Effector memory CD4-positive, alpha-beta T cell (primary cell): Measurements from ENCODE around the gene KDM4F.
A peak's percentile ranks its signal among the peaks of the same experiment; 100 is the strongest.
"Not testable (repeated sequence)": the region's sequence is repeated elsewhere in the genome, so short reads cannot be mapped to it uniquely, and the experiment has no call there.

ENCODE experiments used
- DNase-seq, 3 donors: peaks; one replicate each; pipeline ENCODE4 v3.0.0-alpha.2; 2020
- H3K27ac ChIP-seq: 2 replicates; pipeline ENCODE4 v1.7.0; 2013; ENCODE audit warnings: mild to moderate bottlenecking, low read length, moderate library complexity; ENCODE audit not compliant: insufficient read depth, poor library complexity, severe bottlenecking
- H3K27me3 ChIP-seq: replicated peaks from 2 replicates; pipeline ENCODE4 v1.7.0; 2013; ENCODE audit warnings: mild to moderate bottlenecking, low read length; ENCODE audit not compliant: insufficient read depth, control insufficient read depth, poor library complexity, severe bottlenecking
- H3K36me3 ChIP-seq: 2 replicates; pipeline ENCODE4 v1.7.0; 2013; ENCODE audit warnings: mild to moderate bottlenecking, low read length, moderate library complexity; ENCODE audit not compliant: control insufficient read depth, insufficient read depth
- H3K4me1 ChIP-seq: 2 replicates; pipeline ENCODE4 v1.7.0; 2013; ENCODE audit warnings: low read length, mild to moderate bottlenecking; ENCODE audit not compliant: control insufficient read depth, insufficient read depth, poor library complexity, severe bottlenecking
- H3K4me3 ChIP-seq: 2 replicates; pipeline ENCODE4 v1.7.0; 2013; ENCODE audit warnings: low read length, low read depth, mild to moderate bottlenecking; ENCODE audit not compliant: insufficient read depth, poor library complexity, severe bottlenecking
- H3K9me3 ChIP-seq: 2 replicates; pipeline ENCODE4 v1.7.0; 2013; ENCODE audit warnings: mild to moderate bottlenecking, low read length, moderate library complexity; ENCODE audit not compliant: control insufficient read depth

Gene KDM4F

GRCh38 chr11:95033051-95033450 lies 16.2 kb upstream of the KDM4F start:
- no peak for DNase-seq
- H3K9me3 ChIP-seq = no peaks in the 10 kb centered on the region
- H3K27me3 ChIP-seq = no peaks in the 10 kb centered on the region

DNA sequence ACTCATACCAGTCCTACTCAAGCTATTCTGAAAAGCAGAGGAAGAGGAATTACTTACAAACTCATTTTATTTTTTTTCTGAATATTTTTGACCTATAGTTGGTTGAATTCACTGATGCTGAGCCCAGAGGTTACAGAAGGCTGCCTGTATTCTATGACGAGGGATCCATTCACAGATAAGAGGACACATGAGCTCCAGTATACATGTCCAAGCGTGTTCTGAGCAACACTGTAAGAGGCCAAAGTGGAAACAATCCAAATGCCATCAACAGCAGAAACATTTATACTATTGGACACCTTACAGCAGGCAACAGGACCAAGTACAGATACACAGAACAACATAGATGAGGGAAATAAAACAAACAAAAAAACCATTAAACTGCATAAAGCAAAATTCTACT lies 13.9 kb upstream of the KDM4F start:
- Histone ChIP-seq H3K27me3 (no peaks in the 10 kb centered on the region), H3K27ac (no peak overlapping the region), H3K36me3 (no peaks in the 10 kb centered on the region), H3K9me3 (no peaks in the 10 kb centered on the region), H3K4me3 (no peak overlapping the region), H3K4me1 (no peaks in the 10 kb centered on the region)
- no peak for DNase-seq

More at GRCh38 chr11:95033051-95033450, 16.2 kb upstream of the KDM4F start:
- no peaks in the 10 kb centered on the region for H3K4me1 ChIP-seq
- H3K4me3 ChIP-seq = no peak overlapping the region
- H3K27ac ChIP-seq = no peak overlapping the region
- no peaks in the 10 kb centered on the region for H3K36me3 ChIP-seq

- not testable (repeated sequence) for H3K27ac ChIP-seq, H3K27me3 ChIP-seq, DNase-seq, H3K9me3 ChIP-seq, H3K4me1 ChIP-seq, H3K36me3 ChIP-seq
- peak overlapping the region; percentile 17 for H3K4me3 ChIP-seq
These were observed 11.7 kb upstream of the KDM4F start for GRCh38 chr11:95037356-95038035.

DNA sequence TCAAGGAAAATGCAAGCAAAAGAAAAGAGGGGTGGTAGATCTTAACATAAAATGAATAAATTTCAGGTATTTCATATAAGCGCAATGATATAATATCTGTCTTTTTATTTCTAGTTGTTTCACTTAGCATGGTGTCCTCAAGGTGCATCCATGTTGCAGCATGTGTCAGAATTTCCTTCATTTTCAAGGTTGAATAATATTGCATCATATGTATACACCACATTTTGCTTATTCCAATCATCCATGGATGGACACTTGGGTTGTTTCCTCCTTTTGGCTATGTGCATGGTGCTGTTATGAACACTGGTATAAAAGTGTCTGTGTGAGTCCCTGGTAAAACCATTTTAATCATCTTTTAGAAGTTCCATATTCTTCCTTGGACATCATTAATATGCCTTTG lies 7.0 kb upstream of the KDM4F start:
- Histone ChIP-seq H3K9me3 (no peaks in the 10 kb centered on the region), H3K27ac (no peak overlapping the region), H3K4me3 (no peak overlapping the region), H3K27me3 (no peaks in the 10 kb centered on the region), H3K4me1 (no peaks in the 10 kb centered on the region), H3K36me3 (no peaks in the 10 kb centered on the region)
- no peak for DNase-seq

DNA sequence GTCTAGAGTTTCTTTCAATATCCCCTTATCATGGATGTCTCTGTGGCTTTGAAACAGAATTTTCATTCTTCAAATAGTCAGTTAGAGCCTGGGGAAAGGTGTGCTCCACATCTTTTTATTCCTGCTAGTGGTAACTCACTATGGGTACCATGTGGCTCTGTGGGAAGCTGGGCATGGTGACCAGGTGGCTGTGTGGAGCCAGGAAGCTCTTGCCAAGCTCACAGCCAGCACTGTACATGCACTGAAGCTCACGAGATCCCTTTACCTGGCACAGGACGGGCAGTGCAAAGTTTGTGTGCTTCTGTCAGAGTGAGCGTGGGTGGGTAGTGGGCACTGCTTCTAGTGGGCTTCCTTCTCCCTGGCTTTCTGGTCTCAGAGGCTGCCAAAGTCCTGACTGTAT lies 6.3 kb upstream of the KDM4F start:
- Histone ChIP-seq H3K36me3 (no peaks in the 10 kb centered on the region), H3K27ac (no peak overlapping the region), H3K9me3 (no peaks in the 10 kb centered on the region), H3K4me1 (no peaks in the 10 kb centered on the region), H3K27me3 (no peaks in the 10 kb centered on the region), H3K4me3 (no peak overlapping the region)
- no peak for DNase-seq

GRCh38 chr11:95044010-95044409 lies 5.2 kb upstream of the KDM4F start:
- Histone ChIP-seq H3K4me3 (no peak overlapping the region), H3K27ac (no peak overlapping the region), H3K36me3 (no peaks in the 10 kb centered on the region), H3K9me3 (no peaks in the 10 kb centered on the region), H3K27me3 (no peaks in the 10 kb centered on the region), H3K4me1 (no peaks in the 10 kb centered on the region)
- no peak for DNase-seq

- Histone ChIP-seq H3K36me3 (no peaks in the 10 kb centered on the region), H3K27ac (no peak overlapping the region), H3K4me1 (no peaks in the 10 kb centered on the region), H3K9me3 (no peaks in the 10 kb centered on the region), H3K27me3 (no peaks in the 10 kb centered on the region), H3K4me3 (no peak overlapping the region)
- DNase-seq = no peak
These were observed 3.4 kb upstream of the KDM4F start for GRCh38 chr11:95045812-95046211.

DNA sequence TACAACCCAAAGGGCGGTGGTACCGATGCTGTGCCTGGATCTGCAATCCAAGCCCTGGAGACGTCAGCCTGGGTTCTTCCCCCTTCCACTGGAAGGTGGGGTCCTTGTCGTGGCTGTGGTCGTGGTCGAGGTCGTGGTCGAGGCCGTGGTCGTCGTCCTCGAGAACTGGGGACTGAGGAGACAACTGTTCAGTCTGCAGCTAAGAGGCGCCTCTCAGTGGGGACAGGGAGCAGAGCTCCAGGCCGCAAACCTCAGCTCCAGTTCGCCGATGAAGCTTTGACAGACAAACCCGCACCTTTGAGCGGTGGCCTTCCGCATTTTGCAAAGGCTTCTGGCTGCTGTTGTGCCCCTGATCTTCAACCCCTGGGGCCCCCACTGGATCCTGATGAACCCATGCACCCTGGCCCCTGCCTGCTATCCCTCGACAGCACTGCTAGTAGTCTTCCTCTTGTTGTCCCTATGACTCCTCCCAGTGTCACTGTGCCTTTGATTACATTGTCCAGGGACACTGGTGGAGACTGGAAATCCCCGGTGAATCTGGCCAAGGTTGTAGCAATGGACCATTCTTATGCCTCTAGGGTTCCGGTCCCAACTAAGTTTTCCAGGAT lies 1.5 kb downstream of the KDM4F start:
- H3K36me3 ChIP-seq = no peaks in the 10 kb centered on the region
- H3K27ac ChIP-seq = no peak overlapping the region
- no peak for DNase-seq
- H3K4me3 ChIP-seq = no peak overlapping the region
- no peaks in the 10 kb centered on the region for H3K27me3 ChIP-seq
- no peaks in the 10 kb centered on the region for H3K4me1 ChIP-seq
- no peaks in the 10 kb centered on the region for H3K9me3 ChIP-seq

DNA sequence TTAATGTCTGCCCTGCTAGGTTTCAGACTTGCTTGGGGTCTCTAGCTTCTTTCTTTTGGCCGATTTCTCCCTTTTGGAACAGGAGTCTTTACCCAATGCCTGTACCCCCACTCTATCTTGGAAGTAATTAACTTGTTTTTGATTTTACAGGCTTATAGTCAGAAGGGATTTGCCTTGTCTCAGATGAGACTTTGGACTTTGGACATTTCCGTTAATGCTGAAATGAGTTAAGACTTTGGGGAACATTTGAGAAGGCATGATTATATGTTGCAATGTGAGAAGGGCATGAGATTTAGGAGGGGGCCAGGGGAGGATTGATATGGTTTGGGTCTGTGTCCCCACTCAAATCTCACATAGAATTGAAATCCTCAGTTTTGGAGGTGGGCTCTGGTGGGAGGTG lies 5.1 kb downstream of the KDM4F start:
- no peaks in the 10 kb centered on the region for H3K4me1 ChIP-seq
- no peak overlapping the region for H3K27ac ChIP-seq
- H3K4me3 ChIP-seq = no peak overlapping the region
- no peak for DNase-seq
- no peaks in the 10 kb centered on the region for H3K27me3 ChIP-seq
- H3K9me3 ChIP-seq = no peaks in the 10 kb centered on the region
- no peaks in the 10 kb centered on the region for H3K36me3 ChIP-seq

DNA sequence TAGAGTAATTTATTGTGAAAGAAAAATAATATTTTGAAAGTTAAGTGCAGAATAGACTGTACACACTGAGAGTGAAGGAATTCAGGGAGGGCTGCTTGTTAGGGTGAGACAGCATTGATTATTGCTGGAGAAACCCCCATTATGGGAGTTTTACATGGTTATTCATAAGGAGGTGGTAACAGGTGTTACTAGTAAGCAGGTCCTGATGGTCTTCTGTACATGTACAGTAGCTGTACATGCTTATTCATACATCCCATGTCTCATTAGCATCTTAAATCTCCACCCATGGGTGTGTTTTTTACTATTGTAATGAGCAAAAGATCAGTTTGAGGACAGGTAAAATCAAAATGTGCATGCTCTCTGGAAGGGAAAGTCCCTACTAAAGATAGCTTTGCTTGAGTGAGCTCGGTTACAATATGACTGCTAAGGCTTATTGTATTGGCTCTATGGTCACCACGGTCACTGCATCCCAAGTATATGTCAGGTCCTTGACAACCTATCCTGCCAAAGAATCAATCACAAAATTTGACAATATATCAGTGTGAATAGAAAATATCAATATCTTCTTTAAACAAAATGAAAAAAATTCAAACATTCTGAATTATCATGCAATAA lies 6.2 kb downstream of the KDM4F start:
- no peak for DNase-seq
- Histone ChIP-seq H3K27me3 (no peaks in the 10 kb centered on the region), H3K4me3 (no peak overlapping the region), H3K4me1 (no peaks in the 10 kb centered on the region), H3K27ac (no peak overlapping the region), H3K9me3 (no peaks in the 10 kb centered on the region), H3K36me3 (no peaks in the 10 kb centered on the region)
